ENCODE data around the gene DMD.

The DMD gene

DNA sequence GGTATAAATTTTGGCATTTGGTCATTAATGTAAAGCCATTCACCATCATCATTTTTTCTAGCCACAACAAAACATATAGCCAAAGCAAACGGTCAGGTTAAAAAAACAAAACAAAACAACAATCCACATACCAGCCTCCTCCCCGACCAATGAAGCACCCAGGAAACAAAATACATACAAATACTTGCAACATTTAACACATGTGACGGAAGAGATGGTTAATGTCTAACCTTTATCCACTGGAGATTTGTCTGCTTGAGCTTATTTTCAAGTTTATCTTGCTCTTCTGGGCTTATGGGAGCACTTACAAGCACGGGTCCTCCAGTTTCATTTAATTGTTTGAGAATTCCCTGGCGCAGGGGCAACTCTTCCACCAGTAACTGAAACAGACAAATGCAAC lies 1282.0 kb downstream of the DMD start:
- TF ChIP-seq FOXP2 (optimal IDR thresholded peaks at IDR 0.05; ENCODE audit: borderline replicate concordance, extremely low read depth, extremely low read length, insufficient read depth) (no peak), TAF1 (IDR thresholded peaks at IDR 0.05; ENCODE audit: borderline replicate concordance, insufficient read depth, low read length) (no peak), SIN3A (IDR thresholded peaks at IDR 0.05; ENCODE audit: borderline replicate concordance, insufficient read depth, low read length) (no peak), POLR2AphosphoS5 (IDR thresholded peaks at IDR 0.05; ENCODE audit: low read depth, low read length) (no peak), REST (IDR thresholded peaks at IDR 0.05; ENCODE audit: insufficient read depth in 1 of 2, low read depth in 2 of 2, low read length in 2 of 2) (no peak)

GRCh38 chrX:31921236-31921635 lies 1290.1 kb downstream of the DMD start:
- TF ChIP-seq REST (IDR thresholded peaks at IDR 0.05; ENCODE audit: insufficient read depth in 1 of 2, low read depth in 2 of 2, low read length in 2 of 2) (no peak), POLR2AphosphoS5 (IDR thresholded peaks at IDR 0.05; ENCODE audit: low read depth, low read length) (no peak), SIN3A (IDR thresholded peaks at IDR 0.05; ENCODE audit: borderline replicate concordance, insufficient read depth, low read length) (no peak), FOXP2 (optimal IDR thresholded peaks at IDR 0.05; ENCODE audit: borderline replicate concordance, extremely low read depth, extremely low read length, insufficient read depth) (no peak), TAF1 (IDR thresholded peaks at IDR 0.05; ENCODE audit: borderline replicate concordance, insufficient read depth, low read length) (no peak)

DNA sequence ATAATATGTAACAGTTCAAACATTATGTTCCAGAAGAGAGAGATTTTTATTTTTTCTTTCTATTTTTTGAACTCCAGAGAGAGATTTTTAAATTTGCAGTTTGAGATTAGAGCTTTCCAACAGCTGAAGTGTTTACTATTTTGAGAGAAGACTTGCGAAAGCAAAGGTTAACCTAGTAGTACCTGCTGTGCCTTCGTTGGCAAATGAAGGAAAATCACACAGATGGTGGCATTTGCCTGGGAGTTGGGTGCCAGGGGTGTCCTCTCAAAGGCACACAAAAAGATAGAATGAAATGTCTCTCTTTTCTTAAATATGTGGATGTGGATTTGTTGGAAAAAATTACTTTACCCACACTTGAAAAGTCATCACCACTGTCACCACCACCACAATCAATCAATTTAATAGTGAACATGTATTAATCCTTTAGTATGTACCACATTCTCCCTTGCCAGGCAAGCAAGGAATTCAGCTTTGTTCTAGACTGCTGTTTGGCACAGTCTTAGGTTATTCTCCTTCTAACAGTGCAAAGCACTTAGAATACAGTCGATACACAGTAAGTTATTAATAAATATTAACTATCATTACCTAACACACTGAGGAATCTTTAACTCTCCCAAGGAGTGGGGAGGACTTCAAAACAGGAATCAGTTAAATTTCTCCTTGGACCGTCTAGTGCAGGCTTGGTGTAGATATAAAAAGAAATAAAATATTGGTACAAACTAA lies 1301.3 kb downstream of the DMD start:
- TF ChIP-seq POLR2AphosphoS5 (IDR thresholded peaks at IDR 0.05; ENCODE audit: low read depth, low read length) (no peak), TAF1 (IDR thresholded peaks at IDR 0.05; ENCODE audit: borderline replicate concordance, insufficient read depth, low read length) (no peak), FOXP2 (optimal IDR thresholded peaks at IDR 0.05; ENCODE audit: borderline replicate concordance, extremely low read depth, extremely low read length, insufficient read depth) (no peak), SIN3A (IDR thresholded peaks at IDR 0.05; ENCODE audit: borderline replicate concordance, insufficient read depth, low read length) (no peak), REST (IDR thresholded peaks at IDR 0.05; ENCODE audit: insufficient read depth in 1 of 2, low read depth in 2 of 2, low read length in 2 of 2) (no peak)

GRCh38 chrX:31894152-31894551 lies 1317.2 kb downstream of the DMD start:
- TF ChIP-seq POLR2AphosphoS5 (IDR thresholded peaks at IDR 0.05; ENCODE audit: low read depth, low read length) (no peak), REST (IDR thresholded peaks at IDR 0.05; ENCODE audit: insufficient read depth in 1 of 2, low read depth in 2 of 2, low read length in 2 of 2) (no peak), TAF1 (IDR thresholded peaks at IDR 0.05; ENCODE audit: borderline replicate concordance, insufficient read depth, low read length) (no peak), SIN3A (IDR thresholded peaks at IDR 0.05; ENCODE audit: borderline replicate concordance, insufficient read depth, low read length) (no peak), FOXP2 (optimal IDR thresholded peaks at IDR 0.05; ENCODE audit: borderline replicate concordance, extremely low read depth, extremely low read length, insufficient read depth) (no peak)
